Upper lobe of left lung (tissue), 4 donors: ENCODE measurements around the gene BTD.

ENCODE experiments used
- EP300 ChIP-seq, 4 donors: sonication (generic); formaldehyde crosslinking; IDR thresholded peaks; one replicate each; pipeline ENCODE4 v1.5.1; 2017; ENCODE audit warnings: antibody characterized with exemption in 4 of 4, control low read depth in 2 of 4
- TF ChIP-seq, protein P1 (sequence below), 6 experiments: fragments of 450-650 bp in 4 of 6; fragments of 200-600 bp in 2 of 6; sonication (generic) in 2 of 6; IDR thresholded peaks; one replicate each; pipeline ENCODE4 v1.5.1; 2016 to 2019; ENCODE audit warnings: antibody characterized with exemption in 6 of 6

GRCh38 chr3:15645246-15645645, 43.7 kb downstream of the BTD start:
- TF ChIP-seq EP300 (IDR thresholded peaks at IDR 0.05): no peak
- TF ChIP-seq, protein P1, sequence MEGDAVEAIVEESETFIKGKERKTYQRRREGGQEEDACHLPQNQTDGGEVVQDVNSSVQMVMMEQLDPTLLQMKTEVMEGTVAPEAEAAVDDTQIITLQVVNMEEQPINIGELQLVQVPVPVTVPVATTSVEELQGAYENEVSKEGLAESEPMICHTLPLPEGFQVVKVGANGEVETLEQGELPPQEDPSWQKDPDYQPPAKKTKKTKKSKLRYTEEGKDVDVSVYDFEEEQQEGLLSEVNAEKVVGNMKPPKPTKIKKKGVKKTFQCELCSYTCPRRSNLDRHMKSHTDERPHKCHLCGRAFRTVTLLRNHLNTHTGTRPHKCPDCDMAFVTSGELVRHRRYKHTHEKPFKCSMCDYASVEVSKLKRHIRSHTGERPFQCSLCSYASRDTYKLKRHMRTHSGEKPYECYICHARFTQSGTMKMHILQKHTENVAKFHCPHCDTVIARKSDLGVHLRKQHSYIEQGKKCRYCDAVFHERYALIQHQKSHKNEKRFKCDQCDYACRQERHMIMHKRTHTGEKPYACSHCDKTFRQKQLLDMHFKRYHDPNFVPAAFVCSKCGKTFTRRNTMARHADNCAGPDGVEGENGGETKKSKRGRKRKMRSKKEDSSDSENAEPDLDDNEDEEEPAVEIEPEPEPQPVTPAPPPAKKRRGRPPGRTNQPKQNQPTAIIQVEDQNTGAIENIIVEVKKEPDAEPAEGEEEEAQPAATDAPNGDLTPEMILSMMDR (IDR thresholded peaks at IDR 0.05): no peak
